NCI-H460 (cell line): ENCODE results near the gene MEX3A. TPM values are rescaled to one million over a fixed set of nuclear protein-coding genes. Genes with fewer than 3 reads are reported as not detected.
"Not testable (repeated sequence)": the region's sequence is repeated elsewhere in the genome, so short reads cannot be mapped to it uniquely, and the experiment has no call there.

Experiments
- DNase-seq: peaks from one replicate; pipeline ENCODE4 v3.0.0-alpha.2; 2016; ENCODE audit warnings: low read depth; ENCODE audit errors: extremely low read depth
- polyA plus RNA-seq: library from polyadenylated mRNA; depleted of rRNA; stranded (reverse); fragments of >200 nt; gene quantifications from 2 replicates; pipeline ENCODE4 v1.2.3, GENCODE V29; 2014; cell fraction: nucleus; rRNA removed
- total RNA-seq: library from RNA; depleted of rRNA; stranded (reverse); fragments of >200 nt; shearing (Covaris generic); gene quantifications from 2 replicates; pipeline ENCODE4 v1.2.3, GENCODE V29; 2014; rRNA removed

The MEX3A gene, protein sequence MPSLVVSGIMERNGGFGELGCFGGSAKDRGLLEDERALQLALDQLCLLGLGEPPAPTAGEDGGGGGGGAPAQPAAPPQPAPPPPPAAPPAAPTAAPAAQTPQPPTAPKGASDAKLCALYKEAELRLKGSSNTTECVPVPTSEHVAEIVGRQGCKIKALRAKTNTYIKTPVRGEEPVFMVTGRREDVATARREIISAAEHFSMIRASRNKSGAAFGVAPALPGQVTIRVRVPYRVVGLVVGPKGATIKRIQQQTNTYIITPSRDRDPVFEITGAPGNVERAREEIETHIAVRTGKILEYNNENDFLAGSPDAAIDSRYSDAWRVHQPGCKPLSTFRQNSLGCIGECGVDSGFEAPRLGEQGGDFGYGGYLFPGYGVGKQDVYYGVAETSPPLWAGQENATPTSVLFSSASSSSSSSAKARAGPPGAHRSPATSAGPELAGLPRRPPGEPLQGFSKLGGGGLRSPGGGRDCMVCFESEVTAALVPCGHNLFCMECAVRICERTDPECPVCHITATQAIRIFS
- total RNA-seq: 2.8 and 3.0 TPM in 2 replicates
- polyA plus RNA-seq: 1.5 and 1.8 TPM in 2 replicates

DNA sequence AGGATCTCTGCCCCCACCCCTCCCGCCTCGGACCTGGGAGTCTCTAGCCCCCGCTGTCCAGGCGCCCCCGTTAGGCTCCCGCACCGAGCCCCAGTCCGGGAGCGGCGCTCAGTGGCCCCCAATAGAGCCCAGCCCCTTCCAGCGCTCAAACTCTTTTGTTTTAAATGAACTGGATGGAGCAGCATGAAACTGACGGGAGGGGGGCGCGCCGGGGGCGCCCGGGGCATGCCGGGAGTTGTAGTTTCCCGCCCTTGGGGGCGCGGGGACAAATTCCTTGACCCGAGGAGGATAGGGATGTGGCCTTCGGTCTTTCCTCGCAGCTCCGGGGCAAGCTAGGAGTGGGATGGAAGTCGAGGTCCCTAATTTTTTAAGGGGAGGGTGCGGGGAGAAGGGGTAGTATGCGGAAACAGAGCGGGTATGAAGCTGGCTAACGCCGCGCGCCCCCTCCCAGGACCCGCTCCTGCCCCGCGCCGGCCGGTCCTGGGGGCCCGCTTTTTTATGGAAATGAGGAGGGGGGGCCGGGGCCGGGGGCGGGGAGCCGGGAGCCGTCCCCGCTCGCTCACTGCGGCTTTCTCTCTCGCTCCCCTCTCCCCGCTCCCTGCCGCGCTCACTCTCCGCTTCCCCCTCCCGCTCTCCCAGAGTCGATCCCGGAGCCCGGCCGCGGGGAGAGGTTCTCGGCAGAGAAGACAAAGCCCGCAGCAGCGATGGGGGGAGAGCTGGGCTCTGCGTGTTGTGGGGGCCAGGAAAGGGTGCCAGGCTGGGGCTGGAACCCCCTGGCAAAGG lies at the start of gene MEX3A:
MEX3A (minus strand) TSS at position 157 of the 783 bp plus-strand sequence. CDS start 467 bp downstream, outside the sequence.
- peak; percentile 40 for DNase-seq

DNA sequence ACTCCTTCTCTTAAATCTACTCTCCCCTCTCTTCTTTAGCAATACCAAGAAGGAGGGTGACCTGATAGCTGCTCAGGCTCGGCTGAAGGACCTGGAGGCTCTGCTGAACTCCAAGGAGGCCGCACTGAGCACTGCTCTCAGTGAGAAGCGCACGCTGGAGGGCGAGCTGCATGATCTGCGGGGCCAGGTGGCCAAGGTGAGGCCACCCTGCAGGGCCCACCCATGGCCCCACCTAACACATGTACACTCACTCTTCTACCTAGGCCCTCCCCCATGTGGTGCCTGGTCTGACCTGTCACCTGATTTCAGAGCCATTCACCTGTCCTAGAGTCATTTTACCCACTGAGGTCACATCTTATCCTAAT lies 48.3 kb upstream of the MEX3A start:
- no peak for DNase-seq

DNA sequence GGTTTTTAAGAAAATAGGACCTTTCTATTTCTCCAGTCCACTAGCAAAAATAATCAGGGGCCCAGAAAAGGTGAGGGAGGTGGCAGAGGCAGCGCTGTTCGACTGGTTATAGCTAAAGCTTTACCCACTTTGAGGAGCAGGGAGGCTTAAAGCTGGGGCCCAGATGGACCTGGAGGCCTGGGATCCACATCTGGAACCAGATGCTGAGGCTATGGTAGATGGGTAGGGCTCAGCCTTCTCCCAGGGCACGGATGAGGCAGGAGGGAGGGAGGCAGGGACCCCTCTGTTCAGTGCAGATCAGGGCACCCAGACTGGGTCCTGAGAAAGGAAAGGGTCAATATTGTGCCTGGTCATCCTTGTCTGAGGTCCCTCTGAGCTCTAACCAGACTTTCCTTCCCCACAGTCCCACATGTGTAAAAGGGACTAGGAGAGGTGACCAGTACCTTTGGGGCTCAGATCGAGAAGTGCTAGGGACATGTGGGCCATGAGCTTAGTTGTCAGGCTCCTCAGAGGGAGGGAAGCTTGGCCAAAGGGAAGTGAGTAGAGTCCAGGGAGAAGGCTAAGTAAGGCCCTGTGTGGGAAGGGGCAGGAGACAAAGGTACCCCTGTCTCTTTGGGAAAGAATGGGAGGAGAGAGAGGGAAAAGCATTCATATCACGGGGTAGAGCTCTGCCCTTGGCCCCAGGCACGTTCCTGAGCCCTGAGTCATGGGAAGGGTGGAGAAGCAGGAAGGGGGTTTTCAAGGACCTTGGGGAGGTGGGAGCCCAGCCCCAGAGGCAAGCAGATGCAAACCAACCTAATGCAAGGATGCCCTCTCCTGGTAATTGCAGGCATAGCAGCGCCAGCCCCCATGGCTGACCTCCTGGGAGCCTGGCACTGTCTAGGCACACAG lies 47.7 kb upstream of the MEX3A start:
- DNase-seq: peak; percentile 98

DNA sequence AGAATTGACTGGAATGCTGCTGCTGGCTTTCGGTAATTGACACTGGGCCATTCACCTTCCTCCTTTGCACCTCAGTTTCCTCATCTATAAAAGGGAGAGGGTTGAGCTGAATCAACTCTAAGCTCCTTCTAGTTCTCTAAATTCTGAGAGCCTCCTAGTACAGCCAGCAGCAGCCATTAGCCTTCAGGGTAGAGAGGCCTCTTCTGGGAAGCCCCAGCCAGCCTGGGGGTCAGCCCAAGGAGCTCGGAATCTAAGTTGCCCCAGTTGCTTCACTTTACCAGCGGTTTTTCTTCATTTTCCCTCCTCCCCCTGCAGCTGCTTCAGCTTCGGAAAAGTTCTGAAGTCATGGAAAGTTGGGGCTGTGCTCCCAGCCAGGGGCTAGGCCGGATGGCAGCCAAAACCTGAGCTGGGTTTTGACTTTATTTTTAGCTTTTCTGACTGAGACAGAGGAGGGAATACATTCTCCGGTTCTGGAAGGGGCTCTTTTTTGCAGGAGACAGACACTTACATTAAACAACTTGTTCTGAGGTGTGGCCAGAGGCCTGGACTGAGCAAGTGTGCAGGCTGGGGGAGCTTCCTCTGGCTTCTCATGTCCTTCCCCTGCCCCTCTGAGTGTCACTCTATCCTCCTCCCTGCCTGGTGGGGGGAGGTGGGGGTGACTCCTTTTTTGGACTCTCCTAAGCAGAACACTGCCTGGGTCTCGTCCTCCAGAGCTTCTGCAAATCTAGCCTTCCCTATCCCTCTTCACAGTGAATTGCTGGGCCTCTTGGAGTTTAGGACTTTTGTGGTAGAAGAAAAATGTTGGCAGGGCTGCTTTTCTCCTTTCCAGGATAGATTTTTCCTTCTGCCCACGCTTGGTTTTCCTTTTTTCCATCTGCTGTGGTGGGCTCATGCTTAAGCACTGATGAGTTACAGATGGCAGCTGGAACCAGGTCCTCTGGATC lies 46.7 kb upstream of the MEX3A start:
- no peak for DNase-seq

DNA sequence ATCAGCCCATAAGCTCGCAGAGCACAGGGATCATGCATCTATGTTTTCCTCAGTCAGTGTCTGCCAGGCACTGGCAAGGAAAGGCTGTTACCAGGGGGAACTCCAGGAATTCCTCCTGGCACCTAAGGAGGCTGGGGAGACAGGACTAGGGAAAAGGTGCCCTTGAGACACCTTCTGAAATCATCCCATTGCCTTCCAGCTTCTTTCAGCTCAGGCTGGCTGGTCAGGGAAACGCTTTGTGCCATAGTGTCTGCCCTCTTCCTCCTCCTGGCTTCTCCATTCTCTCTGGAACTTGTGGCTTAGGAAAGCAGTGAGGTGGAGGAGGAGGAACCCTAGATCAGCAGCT lies 46.0 kb upstream of the MEX3A start:
- DNase-seq: no peak

DNA sequence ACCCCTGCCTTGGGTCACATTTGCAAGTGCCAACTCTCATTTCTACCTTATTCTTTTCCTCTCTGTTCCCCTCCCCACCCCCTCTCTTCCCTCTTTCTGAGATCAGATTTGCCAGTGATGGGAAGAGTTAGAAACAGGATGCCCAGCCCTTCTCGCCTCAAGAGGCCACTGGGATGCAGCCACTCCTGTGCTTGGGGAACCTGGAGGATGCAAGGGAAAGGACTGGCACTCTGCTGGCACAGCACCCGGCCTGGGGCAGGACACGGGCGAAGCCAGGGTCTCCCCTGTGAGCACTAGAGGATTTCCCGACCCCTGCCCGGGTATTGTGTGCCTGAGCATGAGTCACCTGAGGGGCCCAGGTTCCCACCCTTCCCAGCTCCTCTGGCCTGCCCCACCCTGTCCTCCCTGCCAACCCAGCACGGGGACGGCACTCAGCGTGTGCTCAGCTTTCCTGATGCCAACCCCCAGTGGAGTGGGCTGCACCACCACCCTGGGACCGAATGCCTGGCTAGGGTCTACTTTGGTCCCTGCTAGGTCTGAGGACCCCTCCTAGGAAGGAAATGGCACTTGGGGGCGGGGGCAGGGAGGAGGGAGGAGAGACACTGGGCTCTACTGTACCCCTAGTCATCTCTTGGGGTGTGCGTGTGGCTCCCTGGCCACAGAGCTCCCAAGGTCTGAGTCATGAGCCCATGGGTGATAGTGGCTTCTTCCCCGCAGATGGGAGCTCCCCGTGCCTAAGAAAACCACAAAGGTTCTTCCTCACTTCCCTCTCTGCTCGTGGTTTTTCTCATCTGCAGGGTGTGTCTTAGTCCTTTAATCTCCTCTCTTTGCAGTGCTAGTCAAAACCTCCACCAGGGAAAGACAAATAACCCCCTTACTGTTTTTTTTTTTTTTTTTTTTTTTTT lies 44.6 kb upstream of the MEX3A start:
- DNase-seq: no peak

DNA sequence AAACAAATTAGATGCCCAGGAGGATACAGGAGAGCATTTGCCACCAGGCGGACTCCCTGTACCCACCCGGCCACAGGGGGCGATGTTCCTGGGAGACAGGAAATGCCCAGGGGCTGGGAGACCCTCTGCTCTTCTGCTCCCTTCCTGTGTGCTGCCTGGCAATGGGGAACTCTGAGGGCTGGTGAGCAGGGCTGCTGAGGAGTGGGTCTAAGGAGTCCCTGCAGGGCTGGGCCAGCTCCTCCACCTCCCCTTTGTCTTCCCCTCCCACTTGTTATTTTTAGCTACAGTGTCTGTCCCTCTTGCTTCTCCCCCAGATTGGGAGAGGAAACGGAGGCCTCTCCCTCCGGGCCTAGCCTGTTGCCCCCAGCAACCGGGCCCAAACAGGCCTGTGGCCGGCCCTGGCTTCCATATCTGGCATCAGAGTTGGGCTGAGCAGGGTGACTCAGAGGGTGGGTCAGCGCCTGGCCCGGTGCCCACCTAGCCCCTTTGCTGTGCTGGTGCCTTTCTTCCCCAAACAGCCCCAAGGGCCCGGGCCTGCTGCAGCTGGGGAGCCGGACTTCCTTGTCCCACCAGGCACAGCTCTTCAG lies 43.9 kb upstream of the MEX3A start:
- peak; percentile 78 for DNase-seq

DNA sequence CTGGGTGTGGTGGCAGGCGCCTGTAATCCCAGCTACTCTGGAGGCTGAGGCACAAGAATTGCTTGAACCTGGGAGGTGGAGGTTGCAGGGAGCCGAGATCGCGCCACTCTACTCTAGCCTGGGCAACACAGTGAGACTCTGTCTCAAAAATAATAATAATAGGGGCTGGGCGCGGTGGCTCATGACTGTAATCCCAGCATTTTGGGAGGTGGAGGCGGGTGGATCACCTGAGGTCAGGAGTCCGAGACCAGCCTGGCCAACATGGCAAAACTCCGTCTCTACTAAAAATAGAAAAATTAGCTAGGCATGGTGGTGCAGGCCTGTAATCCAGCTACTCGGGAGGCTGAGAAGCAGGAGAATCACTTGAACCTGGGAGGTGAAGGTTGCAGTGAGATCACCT lies 43.3 kb upstream of the MEX3A start:
- DNase-seq: not testable (repeated sequence)

DNA sequence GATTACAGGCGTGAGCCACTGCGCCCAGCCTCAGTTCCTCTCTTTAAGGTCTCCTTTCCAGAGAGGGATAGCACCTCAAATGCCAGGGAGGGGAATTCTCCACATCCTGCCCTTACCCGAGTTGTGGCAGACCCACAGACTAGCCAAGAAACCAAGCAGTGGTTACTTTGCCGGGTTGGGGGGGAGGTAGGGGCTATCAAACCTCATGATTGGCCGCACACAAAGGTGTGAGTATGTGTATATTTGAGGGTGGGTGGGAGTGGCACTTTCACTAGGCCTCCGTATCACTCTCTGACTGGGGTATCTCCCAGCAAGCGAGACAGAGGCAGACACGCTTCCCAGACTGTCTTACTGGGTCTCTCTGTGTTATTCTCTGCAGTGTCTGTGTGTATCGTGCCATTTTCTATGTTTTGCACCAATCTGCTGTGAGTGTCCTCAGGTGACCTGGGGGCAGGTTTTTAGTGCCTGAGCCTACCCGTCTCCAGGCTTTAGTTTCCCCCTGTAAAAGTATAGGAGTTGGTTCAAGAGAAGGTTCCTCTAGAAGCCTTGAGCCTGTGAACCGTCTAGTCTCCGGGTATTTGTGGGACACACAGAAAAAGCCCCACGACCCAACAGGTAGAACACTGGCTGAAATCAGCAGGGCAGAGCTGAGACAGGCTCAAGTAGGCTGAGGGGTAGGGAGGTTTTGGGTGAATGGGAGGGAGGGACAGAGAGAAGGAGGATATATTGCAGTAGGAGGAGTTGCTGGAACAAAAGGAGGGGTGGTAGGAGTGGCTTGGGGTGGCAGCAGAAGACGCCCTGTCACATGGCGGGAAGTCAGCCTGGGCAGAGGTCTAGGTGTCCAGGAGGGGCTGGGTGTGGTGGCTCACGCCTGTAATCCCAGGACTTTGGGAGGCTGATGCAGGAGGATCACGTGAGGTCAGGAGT lies 42.6 kb upstream of the MEX3A start:
- DNase-seq: no peak

DNA sequence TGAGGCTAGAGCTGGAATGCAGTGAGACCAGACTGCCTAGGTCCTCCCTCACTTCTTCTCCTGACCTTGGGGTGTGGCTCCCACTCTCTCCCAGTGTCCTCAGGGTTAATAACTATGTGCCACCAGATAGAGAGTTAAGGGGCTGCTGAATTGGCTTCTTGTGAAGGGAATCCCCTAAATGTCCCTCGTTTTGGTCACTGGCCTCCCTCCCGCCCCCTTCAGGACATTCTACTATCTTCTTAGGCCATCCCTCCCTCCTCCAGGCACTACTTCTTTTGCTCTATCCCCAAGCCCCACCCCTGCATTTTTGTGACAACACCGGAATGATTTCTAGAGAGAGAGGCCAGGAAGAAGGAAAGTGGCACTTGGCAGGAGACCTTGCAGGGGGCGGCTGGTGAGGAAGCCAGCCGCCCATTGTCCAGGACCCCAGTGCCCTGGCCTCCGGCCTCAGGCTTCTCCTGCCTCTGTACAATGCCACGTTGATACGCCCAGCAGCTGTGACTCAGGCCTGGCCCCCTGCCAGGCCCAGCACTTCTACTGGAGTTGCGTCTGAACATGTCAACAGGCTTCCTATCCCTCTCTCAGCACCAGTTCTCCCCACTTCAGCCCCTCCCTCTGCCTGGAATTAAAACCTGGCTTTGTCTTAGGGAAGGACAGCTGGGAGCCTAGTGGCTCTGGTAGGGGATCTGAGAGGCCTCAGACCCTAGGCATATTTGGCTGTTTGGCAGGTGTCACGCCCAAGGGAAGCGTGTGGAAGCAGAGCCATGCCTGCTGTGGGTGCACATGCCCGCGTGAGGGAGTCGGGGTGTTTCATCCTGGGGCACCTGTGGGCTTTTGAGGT lies 41.3 kb upstream of the MEX3A start:
- peak; percentile 98 for DNase-seq

DNA sequence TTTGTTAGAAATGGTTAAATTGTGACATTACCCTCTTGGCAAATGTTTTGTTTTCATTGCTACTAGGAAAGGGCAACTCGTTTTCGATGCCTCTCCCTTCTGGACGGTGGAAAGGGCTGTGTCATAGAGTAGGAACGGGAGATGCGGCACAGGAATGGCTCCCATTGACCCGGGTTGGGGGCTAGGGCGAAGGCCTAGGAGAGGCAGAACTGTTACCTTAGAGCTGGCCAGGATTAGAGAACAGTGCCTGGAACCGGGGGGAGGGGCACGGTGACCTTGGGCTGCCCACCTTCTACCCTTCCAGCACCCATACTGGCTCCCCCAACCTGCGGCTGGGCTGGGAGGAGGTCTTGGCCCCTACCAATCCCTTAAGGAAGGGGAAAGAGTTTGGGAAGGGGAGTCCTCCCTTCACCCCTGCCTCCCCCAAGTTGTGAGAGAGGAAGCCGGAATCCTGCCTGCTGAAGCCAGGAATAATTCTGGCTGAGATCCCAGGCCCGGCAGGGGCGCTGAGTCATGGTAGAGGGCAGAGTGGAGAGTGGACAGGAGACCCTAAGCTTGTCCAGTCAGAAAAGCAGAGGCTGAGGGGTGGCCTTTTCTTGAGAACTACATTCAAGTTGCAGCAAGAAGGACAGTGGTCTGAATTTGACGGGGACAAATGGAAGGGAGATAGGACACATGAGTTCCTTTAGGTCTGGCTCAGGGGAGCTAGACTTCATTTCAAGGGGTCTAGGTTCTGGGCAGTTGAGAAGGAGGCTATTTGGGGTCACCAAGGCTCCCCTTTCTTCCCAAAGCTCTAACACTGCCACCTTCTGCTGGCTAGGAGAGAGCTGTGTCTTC lies 40.5 kb upstream of the MEX3A start:
- DNase-seq: peak; percentile 90

DNA sequence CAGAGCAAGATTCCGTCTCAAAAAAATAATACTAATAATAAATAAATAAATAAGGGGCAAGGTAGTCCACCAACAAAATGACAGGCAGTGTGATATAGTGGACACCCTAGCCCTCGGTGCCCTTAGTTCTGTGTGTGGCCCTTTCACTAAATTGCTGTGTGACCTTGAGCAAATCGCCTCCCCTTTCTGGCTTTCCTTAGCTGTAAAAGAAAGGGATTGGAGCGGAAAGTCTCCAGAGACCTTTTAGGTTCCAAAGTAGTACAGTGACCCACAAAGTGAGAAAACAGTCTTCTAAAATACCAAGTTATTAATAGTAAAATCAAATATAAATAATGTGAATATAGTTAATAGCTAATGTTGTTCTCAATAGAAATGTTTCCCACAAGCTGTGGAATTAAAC lies 39.8 kb upstream of the MEX3A start:
- DNase-seq: no peak

DNA sequence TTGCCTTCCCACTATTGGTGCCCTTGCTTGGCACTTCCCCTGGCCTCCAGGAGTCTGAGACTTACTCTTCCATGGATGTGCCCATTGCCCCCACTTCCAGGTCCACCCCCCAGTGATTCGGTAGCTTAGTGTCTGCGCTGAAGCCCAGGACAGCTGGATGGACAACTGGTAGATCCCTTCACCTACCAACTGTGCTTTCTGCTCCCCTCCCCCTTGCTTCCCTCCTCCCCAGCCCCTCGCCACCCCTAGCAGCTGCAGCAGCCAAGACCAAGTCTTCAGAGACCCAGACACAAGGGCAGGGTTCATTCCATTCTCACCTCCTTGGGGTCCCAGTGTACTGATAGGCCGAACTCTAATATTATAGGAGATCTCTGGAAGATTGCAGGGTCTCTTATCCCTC lies 39.2 kb upstream of the MEX3A start:
- DNase-seq: no peak

DNA sequence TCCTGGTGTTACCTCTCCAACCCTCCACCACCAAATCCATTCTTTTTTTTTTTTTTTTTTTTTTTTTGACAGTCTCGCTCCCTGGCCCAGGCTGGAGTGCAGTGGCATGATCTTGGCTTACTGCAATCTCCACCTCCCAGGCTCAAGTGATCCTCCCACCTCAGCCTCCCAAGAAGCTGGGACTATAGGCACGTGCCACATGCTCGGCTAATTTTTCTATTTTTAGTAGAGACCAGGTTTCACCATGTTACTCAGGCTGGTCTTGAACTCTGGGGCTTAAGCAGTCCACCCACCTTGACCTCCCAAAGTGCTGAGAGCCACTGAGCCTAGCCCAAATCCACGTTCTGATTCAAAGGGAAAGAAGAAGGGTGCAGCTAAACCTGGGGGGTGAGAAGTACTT lies 38.7 kb upstream of the MEX3A start:
- not testable (repeated sequence) for DNase-seq

DNA sequence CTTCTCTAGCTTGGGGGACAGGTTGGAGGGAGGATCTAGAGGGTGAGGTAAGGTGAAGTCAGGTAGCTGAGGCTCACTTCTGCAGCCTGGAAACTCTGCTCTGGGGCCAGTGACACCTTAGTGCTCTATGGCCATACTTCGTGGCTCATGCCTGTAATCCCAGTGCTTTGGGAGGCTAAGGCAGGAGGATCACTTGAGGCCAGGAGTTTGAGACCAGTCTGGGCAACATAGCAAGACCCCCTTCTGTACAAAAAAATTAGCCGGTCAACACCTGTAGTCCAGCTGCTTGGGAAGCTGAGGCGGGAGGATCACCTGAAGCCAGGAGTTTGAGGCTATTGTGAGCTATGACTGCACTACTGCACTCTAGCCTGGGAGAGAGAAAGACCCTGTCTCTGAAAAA lies 38.1 kb upstream of the MEX3A start:
- no peak for DNase-seq
